OCI-LY7 (cell line): ENCODE results near the gene CMAS.

Source experiments
- EZH2phosphoT487 ChIP-seq: fragments of 200-600 bp; sonication (generic); IDR thresholded peaks from 2 replicates; pipeline ENCODE4 v1.6.1; 2018; ENCODE audit warnings: low read depth, borderline replicate concordance, mild to moderate bottlenecking, mixed run types, antibody characterized with exemption, low read length, moderate library complexity, mixed read lengths
- TF ChIP-seq, protein P1 (sequence below): fragments of 200-600 bp; sonication (generic); conservative IDR thresholded peaks from 2 replicates; pipeline ENCODE4 v1.5.1; 2014; ENCODE audit warnings: mild to moderate bottlenecking, antibody characterized with exemption, low read length, moderate library complexity, mixed read lengths

- TF ChIP-seq, protein P1, sequence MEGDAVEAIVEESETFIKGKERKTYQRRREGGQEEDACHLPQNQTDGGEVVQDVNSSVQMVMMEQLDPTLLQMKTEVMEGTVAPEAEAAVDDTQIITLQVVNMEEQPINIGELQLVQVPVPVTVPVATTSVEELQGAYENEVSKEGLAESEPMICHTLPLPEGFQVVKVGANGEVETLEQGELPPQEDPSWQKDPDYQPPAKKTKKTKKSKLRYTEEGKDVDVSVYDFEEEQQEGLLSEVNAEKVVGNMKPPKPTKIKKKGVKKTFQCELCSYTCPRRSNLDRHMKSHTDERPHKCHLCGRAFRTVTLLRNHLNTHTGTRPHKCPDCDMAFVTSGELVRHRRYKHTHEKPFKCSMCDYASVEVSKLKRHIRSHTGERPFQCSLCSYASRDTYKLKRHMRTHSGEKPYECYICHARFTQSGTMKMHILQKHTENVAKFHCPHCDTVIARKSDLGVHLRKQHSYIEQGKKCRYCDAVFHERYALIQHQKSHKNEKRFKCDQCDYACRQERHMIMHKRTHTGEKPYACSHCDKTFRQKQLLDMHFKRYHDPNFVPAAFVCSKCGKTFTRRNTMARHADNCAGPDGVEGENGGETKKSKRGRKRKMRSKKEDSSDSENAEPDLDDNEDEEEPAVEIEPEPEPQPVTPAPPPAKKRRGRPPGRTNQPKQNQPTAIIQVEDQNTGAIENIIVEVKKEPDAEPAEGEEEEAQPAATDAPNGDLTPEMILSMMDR: no peak
- TF ChIP-seq EZH2phosphoT487: no peak
These were observed 11.1 kb upstream of the CMAS start for GRCh38 chr12:22034709-22035506.
